Kidney (tissue), 14 donors: ENCODE results near the gene DDX54. TPM values are rescaled to one million over a fixed set of nuclear protein-coding genes. Genes with fewer than 3 reads are reported as not detected.

Experiments
- DNase-seq, 5 donors: peaks; one replicate each; pipeline ENCODE4 v3.0.0-alpha.2; 2013 to 2020
- FAIRE-seq: peaks from 2 replicates; lab custom pipeline; 2012; peaks lifted over from hg19 to GRCh38; lab: Jason Lieb, UNC
- H3K27ac ChIP-seq, 2 donors: one replicate each; pipeline ENCODE4 v1.7.0; 2013; ENCODE audit warnings: low read depth in 2 of 2, low read length in 2 of 2, inconsistent platforms in 1 of 2
- H3K27me3 ChIP-seq: one replicate; pipeline ENCODE4 v1.7.1; 2013; ENCODE audit warnings: low read length, inconsistent platforms; ENCODE audit not compliant: control insufficient read depth, insufficient read depth
- H3K36me3 ChIP-seq, 3 donors: one replicate each; pipeline versions ENCODE4 v1.7.0 to v1.7.1; 2013; ENCODE audit warnings: low read length in 3 of 3, control low read depth in 1 of 3, inconsistent platforms in 1 of 3; ENCODE audit not compliant: insufficient read depth in 3 of 3, control insufficient read depth in 2 of 3
- H3K4me1 ChIP-seq, 3 donors: one replicate each; pipeline versions ENCODE4 v1.7.0 to v1.7.1; 2013; ENCODE audit warnings: low read length in 3 of 3, inconsistent platforms in 1 of 3, low read depth in 1 of 3; ENCODE audit not compliant: control insufficient read depth in 2 of 3, insufficient read depth in 2 of 3
- H3K4me3 ChIP-seq, 3 donors: one replicate each; pipeline versions ENCODE4 v1.7.0 to v1.8.1; 2013; ENCODE audit warnings: low read length in 3 of 3, control low read depth in 1 of 3, inconsistent platforms in 1 of 3
- H3K9ac ChIP-seq, 3 donors: one replicate each; pipeline versions ENCODE4 v1.7.0 to v1.7.1; 2013; ENCODE audit warnings: low read length in 3 of 3, control low read depth in 1 of 3, inconsistent platforms in 1 of 3
- H3K9me3 ChIP-seq, 3 donors: one replicate each; pipeline versions ENCODE4 v1.7.0 to v1.7.1; 2013; ENCODE audit warnings: low read length in 3 of 3, control low read depth in 1 of 3, inconsistent platforms in 1 of 3; ENCODE audit not compliant: control insufficient read depth in 2 of 3, insufficient read depth in 1 of 3
- intact Hi-C: fragments of 100-400 bp; cut with DNase I; formaldehyde crosslinking; loops from one replicate; pipeline ENCODE4 v1.11.1; 2022
- polyA plus RNA-seq: library from polyadenylated mRNA; stranded (reverse); fragments of 350-450 nt; fragmentation: Illumina TruSeq; extraction: RNeasy Lipid Tissue Mini Kit (QIAGEN cat#74804); gene quantifications from one replicate; pipeline ENCODE4 v1.2.3, GENCODE V29; 2014; ENCODE audit warnings: low read depth, low replicate concordance; ENCODE audit not compliant: insufficient read depth
- total RNA-seq: library from RNA; stranded (reverse); fragmentation: NEBNext Ultra II Directional; extraction: Animal tissue kit (Norgen Biotek cat#: 25700); gene quantifications from one replicate; pipeline ENCODE4 v1.2.1, GENCODE V29; 2021
- TF ChIP-seq, protein P1 (sequence below): IDR thresholded peaks from 3 replicates; pipeline ENCODE4 v1.5.1; 2012; ENCODE audit warnings: mild to moderate bottlenecking, moderate library complexity, borderline replicate concordance; ENCODE audit not compliant: insufficient read depth; ENCODE audit errors: extremely low read depth
- donor health status: control.
- donor health status: control.
- donor health status: control.
- donor health status: control.
- donor health status: control.
- donor health status: DM: yes; HTN: yes; CAD: no.
- donor health status: Normal renal cell carcinoma (clear cell type).

Gene DDX54
- total and polyA plus RNA-seq, 2 donors from 2014 or later, result 55.4 to 62.0 TPM

DNA sequence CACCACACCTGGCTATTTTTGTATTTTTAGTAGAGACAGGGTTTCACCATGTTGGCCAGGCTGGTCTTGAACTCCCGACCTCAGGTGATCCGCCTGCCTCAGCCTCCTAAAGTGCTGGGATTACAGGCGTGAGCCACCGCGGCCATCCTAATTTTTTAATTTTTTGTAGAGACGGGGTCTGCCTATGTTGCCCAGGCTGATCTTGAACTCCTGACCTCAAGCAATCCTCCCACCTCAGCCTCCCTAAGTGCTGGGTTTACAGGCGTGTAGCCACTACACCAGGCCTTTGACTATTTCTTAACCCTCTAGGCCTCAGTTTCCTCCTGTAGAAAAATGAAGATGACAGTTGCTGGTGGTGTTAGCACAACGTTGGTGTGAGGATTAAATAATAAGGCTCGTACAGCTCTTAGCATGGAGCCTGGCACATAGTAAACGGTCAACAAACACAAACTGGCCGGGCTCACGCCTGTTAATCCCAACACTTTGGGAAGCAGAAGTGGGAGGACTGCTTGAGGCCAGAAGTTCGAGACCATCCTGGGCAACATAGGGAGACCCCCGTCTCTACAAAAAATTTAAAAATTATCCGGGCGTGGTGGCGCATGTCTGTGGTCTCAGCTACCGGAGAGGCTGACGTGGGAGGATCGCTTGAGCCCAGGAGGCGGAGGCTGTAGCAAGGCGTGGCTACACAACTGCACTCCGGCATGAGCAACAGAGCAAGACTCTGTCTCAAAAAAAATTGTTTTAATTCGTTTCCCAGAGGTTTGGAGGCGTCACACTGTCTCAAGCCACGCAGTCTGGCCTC, 979 bp downstream of the DDX54 start:
- Histone ChIP-seq H3K9ac (peak overlapping the region; percentile 65 to 92 (median 84)), H3K27ac (peak overlapping the region in 1 of 2 donors; percentile 95), H3K9me3 (no peaks in the 10 kb centered on the region), H3K27me3 (no peaks in the 10 kb centered on the region), H3K4me1 (peaks cover 0 to 11% (median 0%) of the 10 kb centered on the region in 3 donors), H3K36me3 (peaks cover 1 to 16% (median 12%) of the 10 kb centered on the region in 3 donors), H3K4me3 (peak overlapping the region; percentile 90 to 94 (median 92))
- TF ChIP-seq, protein P1, sequence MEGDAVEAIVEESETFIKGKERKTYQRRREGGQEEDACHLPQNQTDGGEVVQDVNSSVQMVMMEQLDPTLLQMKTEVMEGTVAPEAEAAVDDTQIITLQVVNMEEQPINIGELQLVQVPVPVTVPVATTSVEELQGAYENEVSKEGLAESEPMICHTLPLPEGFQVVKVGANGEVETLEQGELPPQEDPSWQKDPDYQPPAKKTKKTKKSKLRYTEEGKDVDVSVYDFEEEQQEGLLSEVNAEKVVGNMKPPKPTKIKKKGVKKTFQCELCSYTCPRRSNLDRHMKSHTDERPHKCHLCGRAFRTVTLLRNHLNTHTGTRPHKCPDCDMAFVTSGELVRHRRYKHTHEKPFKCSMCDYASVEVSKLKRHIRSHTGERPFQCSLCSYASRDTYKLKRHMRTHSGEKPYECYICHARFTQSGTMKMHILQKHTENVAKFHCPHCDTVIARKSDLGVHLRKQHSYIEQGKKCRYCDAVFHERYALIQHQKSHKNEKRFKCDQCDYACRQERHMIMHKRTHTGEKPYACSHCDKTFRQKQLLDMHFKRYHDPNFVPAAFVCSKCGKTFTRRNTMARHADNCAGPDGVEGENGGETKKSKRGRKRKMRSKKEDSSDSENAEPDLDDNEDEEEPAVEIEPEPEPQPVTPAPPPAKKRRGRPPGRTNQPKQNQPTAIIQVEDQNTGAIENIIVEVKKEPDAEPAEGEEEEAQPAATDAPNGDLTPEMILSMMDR, result no peak
- FAIRE-seq (no peak), DNase-seq (peak in 1 of 5 donors; percentile 88)
- intact Hi-C loops, result no loop called here

DNA sequence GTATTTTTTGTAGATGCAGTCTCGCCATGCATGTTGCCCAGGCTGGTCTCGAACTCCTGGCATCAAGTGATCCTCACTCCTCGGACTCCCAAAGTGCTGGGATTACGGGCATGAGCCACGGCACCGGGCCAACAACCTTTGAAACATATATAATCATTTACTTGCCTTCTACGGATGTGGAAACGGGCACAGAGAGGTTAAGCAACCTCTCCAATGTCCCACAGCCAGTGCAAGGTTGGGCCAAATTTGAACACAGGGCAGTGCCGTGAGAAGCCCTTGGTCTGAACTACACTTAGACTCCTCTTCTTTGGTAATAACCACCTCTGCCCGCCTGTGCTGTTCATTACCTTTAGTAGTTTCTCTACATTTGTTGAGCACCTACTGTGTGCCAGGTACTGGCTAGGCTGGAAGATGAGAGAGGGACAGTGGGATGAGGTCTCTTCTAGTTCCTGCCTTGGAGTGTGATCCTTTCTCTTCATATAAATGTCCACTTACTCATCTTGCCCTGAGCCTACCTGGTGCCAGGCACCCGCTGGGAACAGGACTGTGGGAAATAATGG, 2.2 kb downstream of the DDX54 start:
- no peak overlapping the region for H3K9ac ChIP-seq
- no peaks in the 10 kb centered on the region for H3K9me3 ChIP-seq
- peaks cover 0 to 23% (median 17%) of the 10 kb centered on the region in 3 donors for H3K36me3 ChIP-seq
- H3K4me1 ChIP-seq, result peaks cover 0 to 11% (median 0%) of the 10 kb centered on the region in 3 donors
- no peaks in the 10 kb centered on the region for H3K27me3 ChIP-seq
- no peak overlapping the region for H3K27ac ChIP-seq
- FAIRE-seq (no peak), DNase-seq (no peak)
- H3K4me3 ChIP-seq, result no peak overlapping the region
- intact Hi-C loops, result no loop called here
- TF ChIP-seq, protein P1, result no peak

DNA sequence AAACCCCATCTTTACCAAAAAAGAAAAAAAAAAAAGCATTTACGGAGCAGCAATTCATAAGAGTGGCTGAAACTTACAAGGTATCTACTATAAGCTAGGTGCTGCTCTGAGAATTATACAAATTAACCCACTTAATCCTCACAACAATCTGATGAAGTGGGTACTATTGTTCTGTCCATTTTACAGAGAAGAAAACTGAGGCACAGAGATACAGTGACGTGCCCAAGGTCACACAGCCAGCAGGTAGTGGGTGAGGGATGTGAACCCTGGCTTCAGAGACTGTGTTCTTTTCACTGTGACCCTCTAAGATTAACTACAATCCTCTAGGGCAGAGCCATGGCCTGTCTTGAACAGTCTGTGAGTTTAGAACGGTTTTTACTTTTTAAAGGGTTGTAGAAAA, 3.3 kb downstream of the DDX54 start:
- Histone ChIP-seq H3K27ac (no peak overlapping the region), H3K27me3 (no peaks in the 10 kb centered on the region), H3K36me3 (peaks cover 6 to 34% (median 26%) of the 10 kb centered on the region in 3 donors), H3K9me3 (no peaks in the 10 kb centered on the region), H3K9ac (no peak overlapping the region), H3K4me3 (no peak overlapping the region), H3K4me1 (peaks cover 0 to 11% (median 0%) of the 10 kb centered on the region in 3 donors)
- no peak for DNase-seq
- no peak for FAIRE-seq
- TF ChIP-seq, protein P1, result no peak
- intact Hi-C loops, result no loop called here
